ENCODE results near the gene ERRFI1.

- no peak for TF ChIP-seq CTCF (IDR thresholded peaks at IDR 0.05)
- TF ChIP-seq POLR2A (IDR thresholded peaks at IDR 0.05) = no peak
Observed at GRCh38 chr1:8011016-8011415, 15.1 kb downstream of the ERRFI1 start.

Data from uterus (tissue), 2 donors.